22Rv1 (cell line): ENCODE data around the gene SLC10A7.

ENCODE experiments used
- ZFX ChIP-seq: fragments of 450-650 bp; IDR thresholded peaks from 2 replicates; pipeline ENCODE4 v1.6.1; 2017; ENCODE audit warnings: antibody characterized with exemption, borderline replicate concordance
- TF ChIP-seq, protein P1 (sequence below): fragments of 450-650 bp; IDR thresholded peaks from 2 replicates; pipeline ENCODE4 v1.5.1; 2017; ENCODE audit warnings: mild to moderate bottlenecking

GRCh38 chr4:146511381-146511780 lies 10.4 kb downstream of the SLC10A7 start:
- TF ChIP-seq, protein P1, sequence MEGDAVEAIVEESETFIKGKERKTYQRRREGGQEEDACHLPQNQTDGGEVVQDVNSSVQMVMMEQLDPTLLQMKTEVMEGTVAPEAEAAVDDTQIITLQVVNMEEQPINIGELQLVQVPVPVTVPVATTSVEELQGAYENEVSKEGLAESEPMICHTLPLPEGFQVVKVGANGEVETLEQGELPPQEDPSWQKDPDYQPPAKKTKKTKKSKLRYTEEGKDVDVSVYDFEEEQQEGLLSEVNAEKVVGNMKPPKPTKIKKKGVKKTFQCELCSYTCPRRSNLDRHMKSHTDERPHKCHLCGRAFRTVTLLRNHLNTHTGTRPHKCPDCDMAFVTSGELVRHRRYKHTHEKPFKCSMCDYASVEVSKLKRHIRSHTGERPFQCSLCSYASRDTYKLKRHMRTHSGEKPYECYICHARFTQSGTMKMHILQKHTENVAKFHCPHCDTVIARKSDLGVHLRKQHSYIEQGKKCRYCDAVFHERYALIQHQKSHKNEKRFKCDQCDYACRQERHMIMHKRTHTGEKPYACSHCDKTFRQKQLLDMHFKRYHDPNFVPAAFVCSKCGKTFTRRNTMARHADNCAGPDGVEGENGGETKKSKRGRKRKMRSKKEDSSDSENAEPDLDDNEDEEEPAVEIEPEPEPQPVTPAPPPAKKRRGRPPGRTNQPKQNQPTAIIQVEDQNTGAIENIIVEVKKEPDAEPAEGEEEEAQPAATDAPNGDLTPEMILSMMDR, result no peak
- TF ChIP-seq ZFX, result no peak
